HG03039 (cell line): Measurements from ENCODE around the gene PRKCD.

Source experiments
- ATAC-seq: cut with Tn5 transposase; IDR thresholded peaks from one replicate; pipeline ENCODE4 v1.9.1; 2021; ENCODE audit warnings: mild to moderate bottlenecking, moderate library complexity; ENCODE audit not compliant: unreplicated experiment

PRKCD gene

GRCh38 chr3:53169832-53170324 lies 8.9 kb downstream of the PRKCD start:
- ATAC-seq, result no peak

- peak; percentile 30 for ATAC-seq
Observed at GRCh38 chr3:53170325-53171063, 9.5 kb downstream of the PRKCD start.

GRCh38 chr3:53171064-53171418 lies 10.0 kb downstream of the PRKCD start:
- ATAC-seq, result no peak

GRCh38 chr3:53171827-53172505 lies 11.0 kb downstream of the PRKCD start:
- ATAC-seq, result no peak

GRCh38 chr3:53173107-53173506 lies 12.1 kb downstream of the PRKCD start:
- no peak for ATAC-seq

GRCh38 chr3:53174346-53175250 lies 13.6 kb downstream of the PRKCD start:
- ATAC-seq, result peak; percentile 39

- no peak for ATAC-seq
Observed at GRCh38 chr3:53175613-53176540, 14.9 kb downstream of the PRKCD start.

- ATAC-seq, result no peak
Observed at GRCh38 chr3:53178246-53178645, 17.2 kb downstream of the PRKCD start.

- no peak for ATAC-seq
Observed at GRCh38 chr3:53179580-53179979, 18.6 kb downstream of the PRKCD start.

GRCh38 chr3:53180305-53181023 lies 19.5 kb downstream of the PRKCD start:
- ATAC-seq, result peak; percentile 84

GRCh38 chr3:53181024-53181371 lies 20.0 kb downstream of the PRKCD start:
- no peak for ATAC-seq

GRCh38 chr3:53181528-53181927 lies 20.5 kb downstream of the PRKCD start:
- ATAC-seq, result no peak

GRCh38 chr3:53182764-53183355 lies 21.9 kb downstream of the PRKCD start:
- no peak for ATAC-seq

GRCh38 chr3:53183514-53183913 lies 22.5 kb downstream of the PRKCD start:
- ATAC-seq, result no peak

GRCh38 chr3:53184701-53185100 lies 23.7 kb downstream of the PRKCD start:
- no peak for ATAC-seq

GRCh38 chr3:53185761-53186465 lies 24.9 kb downstream of the PRKCD start:
- no peak for ATAC-seq

- ATAC-seq, result no peak
Observed at GRCh38 chr3:53186726-53187125, 25.7 kb downstream of the PRKCD start.

- ATAC-seq, result no peak
Observed at GRCh38 chr3:53187430-53187829, 26.4 kb downstream of the PRKCD start.
